Activated CD4-positive, alpha-beta T cell treated with anti-CD3 and anti-CD28 coated beads for 1 hour (primary cell): Measurements from ENCODE around the gene CDH5.
"Not testable (repeated sequence)": the region's sequence is repeated elsewhere in the genome, so short reads cannot be mapped to it uniquely, and the experiment has no call there.

Source experiments
- DNase-seq: peaks from one replicate; pipeline ENCODE4 v3.0.0-alpha.2; 2020

CDH5 gene

DNA sequence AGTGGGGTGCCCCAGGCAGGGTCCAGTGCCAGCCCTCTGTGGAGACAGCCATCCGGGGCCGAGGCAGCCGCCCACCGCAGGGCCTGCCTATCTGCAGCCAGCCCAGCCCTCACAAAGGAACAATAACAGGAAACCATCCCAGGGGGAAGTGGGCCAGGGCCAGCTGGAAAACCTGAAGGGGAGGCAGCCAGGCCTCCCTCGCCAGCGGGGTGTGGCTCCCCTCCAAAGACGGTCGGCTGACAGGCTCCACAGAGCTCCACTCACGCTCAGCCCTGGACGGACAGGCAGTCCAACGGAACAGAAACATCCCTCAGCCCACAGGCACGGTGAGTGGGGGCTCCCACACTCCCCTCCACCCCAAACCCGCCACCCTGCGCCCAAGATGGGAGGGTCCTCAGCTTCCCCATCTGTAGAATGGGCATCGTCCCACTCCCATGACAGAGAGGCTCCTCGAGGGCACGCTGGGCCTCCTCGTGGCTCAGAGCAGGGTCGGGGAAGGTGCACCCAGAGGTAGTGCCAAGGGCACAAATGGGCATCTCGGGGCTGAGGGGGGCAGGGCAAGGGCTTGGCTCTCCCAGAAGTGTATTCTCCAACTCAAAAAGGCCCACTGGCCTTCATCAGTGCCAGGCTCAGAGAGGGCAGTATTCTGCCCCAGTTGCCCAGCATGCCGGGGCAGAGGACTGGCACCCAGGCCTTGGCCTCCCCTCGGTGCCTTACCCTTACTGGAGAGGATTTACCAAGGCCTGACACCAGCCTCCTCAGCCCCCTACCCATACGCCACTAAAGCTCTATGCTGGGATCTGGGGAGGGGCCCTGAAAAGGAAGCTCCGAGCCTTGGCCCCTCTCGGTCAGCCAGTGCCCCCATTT, at the start of gene CDH5:
Gene CDH5, plus strand, starts transcription at position 259 of the 867 bp plus-strand sequence. CDS start 12,647 bp downstream, outside the sequence.
- no peak for DNase-seq

DNA sequence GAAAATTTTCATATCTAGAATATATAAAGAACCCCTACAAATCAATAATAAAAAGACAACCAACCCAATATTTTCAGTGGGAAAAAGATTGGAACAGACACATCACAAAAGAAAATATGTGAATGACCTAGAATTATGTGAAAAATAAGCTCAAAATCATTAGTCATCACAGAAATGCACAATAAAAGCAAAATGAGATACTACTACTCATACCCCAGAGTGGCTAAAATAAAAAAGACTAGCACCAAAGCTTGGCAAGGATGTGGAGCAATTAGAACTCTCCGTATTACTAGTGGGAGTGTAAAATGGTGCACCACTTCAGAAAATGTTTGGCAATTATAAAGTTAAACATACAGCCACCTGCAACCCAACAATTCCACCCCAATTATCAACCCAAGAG, 48.0 kb upstream of the CDH5 start:
- no peak for DNase-seq

DNA sequence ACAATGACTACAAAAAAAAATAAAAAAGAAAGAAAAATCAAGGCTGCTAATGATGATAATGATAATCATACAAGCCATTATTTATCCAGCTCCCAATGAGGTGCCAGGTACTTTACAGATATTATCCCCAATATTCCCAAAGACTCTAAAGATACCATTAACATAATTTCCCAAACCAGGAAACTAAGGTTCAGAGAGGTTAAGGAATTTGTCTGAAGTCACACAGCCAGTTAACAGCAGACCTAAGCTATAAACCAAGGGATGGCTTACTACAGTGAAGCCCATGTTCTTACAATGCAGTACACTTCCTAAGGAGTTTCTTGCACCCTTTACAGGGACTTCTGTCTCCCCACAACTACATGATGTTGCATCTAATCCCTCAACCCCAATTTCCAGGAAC, 45.7 kb upstream of the CDH5 start:
- no peak for DNase-seq

- DNase-seq = no peak
Measured at GRCh38 chr16:66322174-66322573, 44.3 kb upstream of the CDH5 start.

- no peak for DNase-seq
Measured at GRCh38 chr16:66324815-66325515, 41.5 kb upstream of the CDH5 start.

- DNase-seq = no peak
Measured at GRCh38 chr16:66325717-66326376, 40.6 kb upstream of the CDH5 start.

- no peak for DNase-seq
Measured at GRCh38 chr16:66326991-66327513, 39.4 kb upstream of the CDH5 start.

- no peak for DNase-seq
Measured at GRCh38 chr16:66328282-66328681, 38.2 kb upstream of the CDH5 start.

GRCh38 chr16:66331464-66331863, 35.0 kb upstream of the CDH5 start:
- not testable (repeated sequence) for DNase-seq

DNA sequence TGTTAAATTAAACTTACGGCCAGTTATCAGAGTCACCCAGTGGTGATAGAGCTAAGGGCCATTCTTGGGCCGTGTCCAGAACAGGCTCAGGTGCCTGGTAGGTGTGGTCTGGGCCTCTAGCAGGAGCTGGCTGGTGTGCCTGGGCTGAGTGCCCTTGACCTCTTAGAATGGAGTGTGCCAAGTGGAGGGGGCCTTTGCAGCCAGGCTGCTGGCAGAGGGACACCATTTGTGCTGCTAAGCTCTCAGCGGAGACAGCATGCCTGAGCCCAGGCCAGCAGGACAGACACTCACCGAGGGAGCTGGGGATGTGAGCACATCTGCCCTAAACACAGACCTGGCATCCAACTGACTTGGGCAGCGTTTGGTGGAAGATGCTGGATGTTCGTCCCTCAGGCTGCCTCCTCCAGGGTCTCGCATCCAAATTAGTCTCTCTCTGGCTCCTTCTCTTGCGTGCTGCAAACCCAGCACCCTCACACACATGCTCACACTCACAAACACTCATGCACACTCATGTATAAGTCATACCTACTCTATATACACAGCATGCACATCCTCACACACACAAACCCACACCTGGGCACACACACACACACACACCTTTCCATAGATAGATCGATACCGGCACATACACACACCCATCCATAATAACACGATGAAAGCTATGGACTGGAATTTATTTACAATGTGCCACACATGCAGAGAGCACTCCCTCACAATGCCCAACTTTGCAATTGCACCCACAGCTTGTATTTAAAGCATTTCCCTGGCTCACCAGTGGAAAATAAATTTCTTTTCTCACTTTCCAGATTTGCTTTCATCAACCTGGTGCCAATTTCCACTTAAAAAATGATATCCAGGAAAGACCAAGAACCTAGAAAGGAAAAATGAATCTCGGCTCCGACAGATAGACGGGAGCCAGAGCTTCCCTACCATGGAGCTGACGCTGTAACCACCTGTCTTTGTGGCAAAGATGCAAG, 33.6 kb upstream of the CDH5 start:
- DNase-seq = no peak

DNA sequence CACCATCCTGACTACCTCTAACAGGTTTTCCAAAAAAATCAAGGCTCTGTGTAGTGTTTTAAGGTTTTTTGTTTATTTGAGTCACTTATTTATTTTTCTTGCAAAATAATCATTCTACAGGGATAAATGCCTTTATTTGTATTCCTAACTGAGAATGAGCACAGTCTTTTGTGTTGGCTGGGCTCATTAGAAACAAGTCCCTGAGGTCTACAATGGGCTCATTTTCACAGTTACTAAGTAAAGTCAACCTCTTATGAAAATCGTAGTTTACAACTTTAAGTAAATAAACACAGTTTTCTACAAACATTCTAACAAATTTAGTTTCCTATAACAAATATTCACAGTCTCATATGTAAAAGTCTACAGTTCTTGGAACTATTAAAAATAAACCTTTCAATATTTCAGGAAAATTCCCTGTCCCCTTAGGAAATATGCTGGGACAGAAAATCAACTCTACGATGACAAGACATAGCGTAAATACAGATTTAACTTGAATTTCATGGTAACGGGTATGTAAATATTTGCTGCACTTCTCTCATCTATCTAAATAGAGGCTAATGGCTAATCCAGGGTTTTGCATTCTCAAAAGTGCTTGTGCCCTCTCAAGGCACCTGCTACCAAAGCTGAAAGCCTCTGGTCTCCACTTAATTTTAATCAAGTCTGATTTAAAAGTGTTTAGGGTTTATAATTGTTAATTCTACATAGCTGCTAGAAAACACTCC, 31.5 kb upstream of the CDH5 start:
- DNase-seq = no peak

DNA sequence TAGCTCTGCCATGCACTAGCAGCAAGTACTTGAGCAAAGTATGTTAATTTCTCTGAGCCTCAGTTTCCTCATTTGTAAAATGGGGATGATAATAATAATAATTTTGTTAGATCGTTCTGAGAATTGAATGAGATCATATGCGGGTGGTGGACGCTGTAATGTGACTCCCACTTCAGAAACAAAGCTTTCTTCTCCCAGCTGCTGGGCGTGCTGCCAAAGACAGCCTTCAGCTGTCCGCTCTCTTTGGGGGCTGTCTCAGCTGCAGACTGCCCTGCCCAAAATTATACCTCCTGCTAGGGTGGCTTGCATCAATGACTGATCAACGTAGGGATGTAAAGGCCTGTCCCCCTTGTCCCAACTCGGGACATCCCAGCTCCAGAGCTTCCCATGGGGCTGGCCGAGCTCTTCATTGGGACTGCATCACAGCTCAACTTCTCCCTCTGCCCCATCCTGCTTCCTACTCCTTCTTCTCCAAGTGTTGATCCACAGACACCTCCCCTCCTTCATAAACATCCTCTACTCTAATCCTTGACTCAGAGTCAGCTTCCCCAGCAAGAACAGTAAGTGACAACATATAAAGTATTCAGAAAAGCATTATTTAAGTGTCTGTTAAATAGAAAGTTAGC, 30.7 kb upstream of the CDH5 start:
- DNase-seq = no peak

DNA sequence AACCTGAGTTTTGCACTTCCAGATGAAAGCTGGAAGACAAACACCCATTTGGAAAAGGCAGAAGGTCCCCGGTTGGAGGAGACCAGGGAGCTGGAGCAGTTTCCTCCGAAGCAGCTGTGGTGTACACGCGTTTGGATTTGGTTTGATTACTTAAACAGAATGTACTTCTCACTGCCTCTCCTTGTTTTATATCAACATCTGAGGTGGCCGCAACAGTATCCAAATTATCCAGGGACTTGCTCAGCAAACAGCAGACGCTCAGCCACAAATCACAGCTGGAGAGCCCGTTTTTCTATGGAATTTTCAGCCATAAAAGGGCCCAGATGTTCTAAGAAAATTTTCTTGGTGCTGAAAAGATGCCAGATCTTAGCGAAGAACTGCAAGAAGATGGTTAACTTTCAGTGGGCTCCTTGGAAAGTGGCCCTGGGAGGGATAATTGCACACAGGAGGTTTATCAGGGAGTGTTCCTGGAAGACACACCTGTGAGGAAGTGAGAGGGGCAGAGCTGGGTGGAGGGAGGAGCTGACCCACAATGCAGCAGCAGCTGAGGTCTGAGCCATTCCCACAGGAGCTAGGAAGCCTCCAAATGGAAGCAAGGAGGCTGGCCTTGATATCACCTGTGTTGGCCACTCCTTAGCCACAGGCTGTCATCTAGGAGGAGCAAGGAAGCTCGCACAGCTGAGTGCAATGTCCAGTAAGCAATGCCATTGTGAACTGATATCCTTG, 28.9 kb upstream of the CDH5 start:
- no peak for DNase-seq

DNA sequence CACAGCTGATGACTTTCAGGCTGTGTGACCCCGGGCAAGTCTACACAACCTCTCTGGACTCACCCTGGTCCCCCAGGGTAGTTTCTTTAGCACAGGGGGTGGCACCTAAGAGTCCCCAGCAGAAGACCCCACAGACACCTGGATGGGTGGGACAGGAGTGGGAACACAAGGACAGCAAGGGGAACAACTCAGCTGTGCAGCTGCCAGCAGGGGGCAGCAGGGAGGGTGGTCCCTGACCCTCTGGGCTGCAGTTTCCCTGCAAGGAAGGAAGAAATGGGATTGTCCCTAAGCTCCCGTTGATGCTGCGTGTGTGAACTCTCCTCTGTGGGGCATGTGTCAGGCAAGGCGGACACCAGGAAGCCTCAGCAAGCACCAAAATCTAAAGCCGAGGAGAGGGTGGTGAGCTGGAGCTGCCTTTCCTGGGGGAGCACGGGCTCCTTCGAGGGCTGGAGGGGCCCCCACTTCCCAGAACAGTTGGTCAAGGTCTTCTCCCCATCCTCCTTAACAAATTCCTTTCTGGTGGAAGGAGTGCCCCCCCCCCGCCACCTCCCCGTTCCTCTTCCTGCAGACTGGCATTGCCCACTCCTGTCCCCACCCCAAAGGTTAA, 24.1 kb upstream of the CDH5 start:
- no peak for DNase-seq

GRCh38 chr16:66344533-66345145, 21.9 kb upstream of the CDH5 start:
- no peak for DNase-seq

GRCh38 chr16:66346221-66346620, 20.3 kb upstream of the CDH5 start:
- no peak for DNase-seq

- no peak for DNase-seq
Measured at GRCh38 chr16:66352304-66352703, 14.2 kb upstream of the CDH5 start.

- no peak for DNase-seq
Measured at GRCh38 chr16:66353055-66353454, 13.4 kb upstream of the CDH5 start.
